ENCODE data around the gene FYN. TPM values are rescaled to one million over a fixed set of nuclear protein-coding genes. Genes with fewer than 3 reads are reported as not detected.

Gene FYN
- polyA plus RNA-seq, 3 donors, result 9.5 to 103 (median 56.7) TPM

DNA sequence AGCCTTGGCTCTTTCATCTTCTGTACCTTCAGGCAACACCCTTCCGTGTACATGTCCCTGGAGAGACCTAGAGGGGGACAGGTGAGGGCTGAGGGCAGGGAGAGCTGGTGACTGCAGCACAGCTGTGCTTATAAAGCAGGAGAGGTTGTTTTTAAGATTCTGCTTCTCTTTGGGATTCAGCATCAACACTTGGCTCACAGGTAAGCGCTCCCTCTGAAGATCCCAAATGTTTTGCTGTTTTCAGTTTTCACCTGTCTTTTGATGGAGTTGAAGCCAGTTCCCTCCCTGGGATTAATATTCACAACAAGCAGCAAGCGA, 248.2 kb downstream of the FYN start:
- 93 to 97% (median 96%) methylated on average over 3 of the region's 3 CpGs for WGBS, 3 donors
- H3K27ac ChIP-seq (ENCODE audit: low read depth, low read length), result no peak overlapping the region

DNA sequence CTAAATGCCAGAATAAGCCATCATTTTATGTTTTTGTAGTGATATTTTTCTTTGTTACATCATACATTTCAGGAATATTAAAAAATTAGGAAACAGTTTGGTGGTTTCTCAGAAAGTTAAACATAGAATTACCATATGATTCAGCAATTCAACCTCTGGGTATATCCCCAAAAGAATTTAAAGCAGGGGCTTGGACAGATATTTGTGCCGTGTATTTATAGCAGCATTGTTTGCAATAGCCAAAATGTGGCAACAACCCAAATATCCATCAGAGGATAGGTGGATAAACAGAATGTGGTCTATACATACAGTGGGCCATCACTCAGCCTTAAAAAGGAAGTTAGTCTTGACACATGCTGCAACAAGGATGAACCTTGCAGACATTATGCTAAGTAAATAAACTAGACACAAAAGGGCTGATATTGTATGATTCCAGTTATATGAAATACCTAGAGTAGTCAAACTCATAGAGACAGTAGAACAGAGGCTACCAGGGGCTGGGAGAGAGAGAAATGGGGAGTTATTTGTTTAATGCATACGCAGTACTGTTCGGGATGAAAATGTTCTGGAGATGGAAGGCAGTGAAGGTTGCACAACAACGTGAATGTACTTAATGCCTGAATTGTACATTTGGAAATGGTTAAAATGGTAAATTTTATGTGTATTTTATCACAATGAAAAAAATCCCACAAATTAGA, 248.7 kb downstream of the FYN start:
- WGBS, 3 donors, result 78 to 84% (median 83%) methylated on average over 4 of the region's 4 CpGs
- H3K27ac ChIP-seq (ENCODE audit: low read depth, low read length), result no peak overlapping the region

DNA sequence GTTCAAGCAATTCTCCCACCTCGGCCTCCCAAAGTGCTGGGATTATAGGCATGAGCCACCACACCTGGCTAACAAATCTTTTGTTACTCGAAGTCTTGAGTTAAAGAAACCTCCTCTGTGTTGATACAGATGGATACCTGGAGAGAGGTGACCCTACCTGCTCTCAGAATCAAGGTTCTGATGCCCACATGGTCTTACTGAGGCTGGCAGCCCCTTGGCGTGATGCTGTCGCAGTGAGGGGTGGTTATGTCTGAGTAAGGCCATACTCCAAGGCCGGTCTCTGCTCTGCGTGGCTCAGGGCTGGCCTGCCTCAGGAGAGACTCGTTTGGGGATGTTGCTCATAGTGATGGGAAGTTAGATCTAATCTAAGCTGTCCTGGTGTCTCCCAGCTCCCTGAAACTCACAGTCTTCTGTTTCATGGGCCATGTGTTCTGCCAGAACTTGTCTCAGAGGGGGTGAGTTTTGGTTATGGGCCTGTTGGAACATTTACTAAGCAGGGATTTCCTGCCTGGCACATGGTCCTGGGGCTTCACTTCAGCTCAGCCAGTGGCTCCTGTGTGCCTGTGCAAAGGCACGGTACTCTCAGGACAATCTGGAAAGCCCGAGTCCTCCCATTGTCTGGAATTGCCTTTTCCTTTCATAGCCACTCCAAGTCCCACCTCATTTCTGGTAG, 250.1 kb downstream of the FYN start:
- no peak overlapping the region for H3K27ac ChIP-seq (ENCODE audit: low read depth, low read length)
- WGBS, 3 donors, result 72 to 85% (median 82%) methylated on average over 9 of the region's 9 CpGs

DNA sequence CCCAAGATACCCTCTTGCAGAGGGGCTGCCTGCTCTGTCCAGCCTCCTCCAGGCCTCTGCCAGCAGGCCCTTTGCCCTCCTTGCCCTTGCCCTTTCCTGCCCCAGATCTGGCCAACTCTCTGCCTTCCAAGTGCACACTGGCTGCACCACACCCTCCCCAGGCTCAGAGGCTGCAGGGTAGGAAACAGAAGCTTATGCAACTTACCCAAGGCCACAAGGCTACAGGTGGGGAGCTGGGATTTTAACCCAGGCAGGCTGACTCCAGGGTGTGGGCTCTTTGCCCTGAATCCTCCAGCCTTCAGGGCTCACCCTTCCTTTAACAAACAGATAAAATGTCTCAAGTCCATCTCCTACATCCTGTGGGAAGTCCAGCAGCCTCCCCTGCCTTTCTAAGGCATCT, 253.1 kb downstream of the FYN start:
- H3K27ac ChIP-seq (ENCODE audit: low read depth, low read length), result no peak overlapping the region

DNA sequence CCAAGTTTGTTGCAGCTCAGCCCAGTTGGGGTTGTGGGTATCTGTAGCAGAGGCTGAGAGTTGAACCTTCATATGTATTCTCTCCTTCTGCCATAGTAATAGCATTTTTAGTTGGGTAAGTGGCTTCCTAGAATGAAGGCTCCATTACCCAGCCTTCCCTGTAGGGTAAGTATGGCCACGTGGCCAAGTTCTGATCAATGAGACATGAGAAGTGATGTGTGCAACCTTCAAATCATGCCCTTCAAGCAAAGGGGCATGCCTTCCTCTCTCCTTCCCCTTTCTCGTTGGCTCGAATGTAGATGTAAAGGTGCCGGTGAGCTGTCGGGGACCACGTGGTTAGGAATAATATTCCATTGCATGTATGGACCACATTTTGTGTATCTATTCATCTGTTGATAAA, 254.8 kb downstream of the FYN start:
- 82 to 91% (median 87%) methylated on average over 6 of the region's 6 CpGs for WGBS, 3 donors
- no peak overlapping the region for H3K27ac ChIP-seq (ENCODE audit: low read depth, low read length)

DNA sequence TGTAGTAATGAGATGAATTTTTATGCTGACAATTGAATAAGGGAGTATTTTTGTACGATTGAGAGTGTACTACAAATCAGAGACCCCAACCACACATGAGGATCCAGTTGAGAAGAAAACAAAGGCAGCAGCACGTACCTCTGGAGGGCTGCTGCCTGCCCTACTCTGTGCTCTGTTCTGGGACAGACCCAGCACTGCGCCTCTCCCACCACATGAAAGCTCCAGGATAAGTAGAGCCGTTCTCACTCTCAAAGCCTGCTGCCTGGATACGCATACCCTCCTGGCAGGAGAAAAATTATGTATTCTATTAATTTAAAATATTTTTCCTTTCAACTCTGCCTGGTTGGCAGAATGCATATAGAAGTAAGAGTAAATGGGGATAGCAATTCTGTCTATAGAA, 256.1 kb downstream of the FYN start:
- 89 to 93% (median 90%) methylated on average over 5 of the region's 5 CpGs for WGBS, 3 donors
- H3K27ac ChIP-seq (ENCODE audit: low read depth, low read length), result no peak overlapping the region

DNA sequence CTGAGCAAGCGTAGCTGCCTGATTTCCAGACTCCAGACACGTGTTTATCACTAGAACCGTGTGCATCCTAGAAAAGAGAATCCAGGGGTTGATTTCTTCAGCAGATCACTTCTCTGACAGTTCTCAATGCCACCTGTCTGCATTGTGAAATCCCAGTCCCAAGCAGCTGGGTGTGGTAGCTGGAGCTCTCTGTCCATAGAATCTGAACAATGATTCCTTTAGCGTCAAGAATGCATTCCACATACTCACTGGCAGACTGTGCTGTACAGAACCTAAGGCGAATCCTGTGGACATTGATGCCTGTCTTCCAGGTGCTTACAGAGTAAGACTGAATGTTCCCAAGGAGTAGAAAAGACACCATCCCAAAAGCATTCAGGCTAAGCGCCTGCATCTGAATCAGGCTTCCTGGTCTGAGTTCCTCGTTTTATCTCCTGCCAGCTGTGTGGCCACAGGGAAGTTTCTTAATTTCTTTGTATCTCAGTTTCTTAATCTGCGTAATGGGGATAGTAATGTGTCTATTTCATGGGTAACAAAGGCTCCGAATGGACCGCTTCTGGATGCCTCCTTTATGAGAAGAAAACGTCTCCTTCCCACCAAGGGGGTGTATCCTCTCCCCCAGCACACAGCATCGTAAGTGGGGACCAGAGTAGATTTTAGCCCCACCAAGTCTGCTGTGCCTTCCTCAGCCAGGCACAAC, 257.2 kb downstream of the FYN start:
- WGBS, 3 donors, result 78 to 85% (median 82%) methylated on average over 12 of the region's 12 CpGs
- H3K27ac ChIP-seq (ENCODE audit: low read depth, low read length), result no peak overlapping the region

DNA sequence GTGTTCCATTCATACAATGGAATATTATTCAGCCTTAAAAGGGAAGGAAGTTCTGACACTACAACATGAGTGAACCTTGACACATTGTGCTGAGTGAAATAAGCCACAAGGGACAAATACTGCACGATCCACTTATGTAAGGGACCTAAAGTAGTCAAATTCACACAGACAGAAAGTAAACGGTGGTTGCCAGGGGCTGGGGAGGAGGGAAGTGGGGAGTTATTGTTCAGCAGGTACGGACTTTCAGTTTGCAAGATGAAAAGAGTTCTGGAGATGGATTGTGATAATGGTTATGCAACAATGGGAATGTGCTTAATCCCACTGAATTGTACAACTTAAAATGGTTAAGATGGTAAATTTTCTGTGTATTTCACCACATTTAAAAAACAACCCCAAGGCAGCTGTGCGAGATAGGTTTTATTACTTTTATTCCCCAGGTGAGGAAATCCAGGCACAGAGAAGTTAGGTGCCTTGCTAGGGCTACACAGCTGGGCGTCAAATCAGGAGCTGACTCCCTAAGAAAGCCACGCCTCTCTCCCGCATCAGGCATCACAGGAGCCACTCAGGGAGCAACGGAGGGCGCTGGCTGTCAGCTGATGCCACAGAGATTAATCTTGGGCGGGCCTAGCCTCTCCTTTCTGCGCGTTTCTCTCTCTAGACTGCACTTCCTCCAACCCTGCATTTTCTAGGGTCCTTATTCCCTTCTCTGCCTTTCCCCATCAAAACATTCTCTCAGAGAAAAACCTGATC, 258.2 kb downstream of the FYN start:
- WGBS, 3 donors, result 54 to 66% (median 60%) methylated on average over 12 of the region's 12 CpGs
- H3K27ac ChIP-seq (ENCODE audit: low read depth, low read length), result no peak overlapping the region

DNA sequence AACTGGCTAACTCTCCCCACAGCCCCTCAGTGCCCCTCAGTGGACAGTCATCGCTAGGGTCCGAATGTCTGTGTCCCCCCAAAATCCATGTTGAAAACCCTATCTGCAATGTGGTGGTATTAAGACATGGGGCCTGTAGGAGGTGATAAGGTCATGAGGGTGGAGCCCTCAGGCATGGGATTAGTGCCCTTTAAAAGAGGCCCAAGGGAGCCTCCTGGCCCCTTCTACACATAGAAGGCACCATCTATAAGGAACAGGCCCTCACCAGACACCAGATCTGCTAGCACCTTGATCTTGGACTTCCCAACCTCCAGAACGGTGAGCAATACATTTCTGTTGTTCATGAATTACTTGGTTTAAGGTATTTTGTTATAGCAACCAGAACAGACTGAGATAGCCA, 260.9 kb downstream of the FYN start:
- H3K27ac ChIP-seq (ENCODE audit: low read depth, low read length), result no peak overlapping the region
- WGBS, 3 donors, result 95 to 99% (median 97%) methylated on average over 3 of the region's 3 CpGs

DNA sequence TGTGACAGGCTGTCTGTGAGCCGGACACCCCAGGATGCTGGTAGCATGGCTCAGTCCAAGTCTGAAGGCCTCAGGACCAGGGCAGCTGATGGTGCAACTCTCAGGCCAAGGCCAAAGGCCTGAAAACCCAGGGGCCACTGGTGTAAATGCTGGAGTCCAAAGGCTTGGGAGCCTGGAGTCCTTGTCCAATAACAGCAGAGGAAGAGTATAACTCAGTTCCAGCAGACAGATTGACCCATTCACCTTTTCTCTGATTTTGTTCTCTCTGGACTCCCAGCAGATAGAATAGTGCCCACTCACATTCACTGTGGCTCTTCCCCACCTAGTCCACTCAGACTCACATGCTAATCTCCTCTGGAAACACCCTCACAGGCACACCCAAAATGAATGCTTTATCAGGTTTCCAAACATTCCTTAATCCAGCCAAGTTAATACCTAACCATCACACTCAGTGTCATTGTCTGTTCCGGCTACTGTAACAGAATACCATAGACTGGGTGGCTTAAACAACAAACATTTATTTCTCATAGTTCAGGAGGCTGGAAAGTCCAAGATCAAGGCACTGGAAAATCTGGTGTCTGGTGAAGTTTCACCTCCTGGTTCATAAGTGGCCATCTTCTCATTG, 262.6 kb downstream of the FYN start:
- 87 to 96% (median 95%) methylated on average over 2 of the region's 2 CpGs for WGBS, 3 donors
- H3K27ac ChIP-seq (ENCODE audit: low read depth, low read length), result no peak overlapping the region

Other genes with a start within 250 kb of the FYN start
- not detected for gene CCN6, start 180.7 kb upstream of the FYN start, polyA plus RNA-seq
- gene TUBE1, start 214.0 kb upstream of the FYN start, polyA plus RNA-seq, result 10 to 100 TPM in 2 of 3 donors, 1 to 10 TPM in 1; 9.0 to 22.8 (median 11.5) TPM
- 10 to 100 TPM in 2 of 3 donors, 1 to 10 TPM in 1; 4.5 to 15.5 (median 11.3) TPM for gene FAM229B, start 214.1 kb upstream of the FYN start, polyA plus RNA-seq

Data from adipose tissue (tissue), 3 donors.